ENCODE results near the gene METTL17.

DNA sequence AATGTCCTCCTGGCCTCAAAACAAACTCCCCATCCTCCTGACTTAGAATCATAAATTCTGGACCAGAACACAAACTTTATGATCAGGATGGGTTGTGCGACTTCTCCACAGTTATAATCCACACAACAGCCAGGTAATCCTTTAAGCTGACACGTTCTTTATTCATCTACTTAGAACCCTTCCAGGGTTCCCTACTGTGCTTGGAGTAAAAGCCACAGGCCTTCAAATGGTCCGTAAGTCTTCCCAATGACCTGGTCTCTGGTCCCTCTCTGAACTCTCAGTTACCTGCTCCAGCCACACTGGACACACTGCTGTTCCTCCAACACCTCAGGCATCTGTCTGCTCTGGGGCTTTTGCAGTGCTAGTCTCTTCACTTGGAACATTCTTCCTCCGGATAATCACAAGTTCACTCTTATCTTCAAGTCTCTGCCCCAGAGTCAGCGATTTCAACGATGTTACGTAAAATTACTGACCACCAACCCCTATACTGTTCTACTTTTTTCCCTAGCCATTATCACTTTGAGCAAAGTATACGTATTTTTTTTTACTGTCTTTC is 50.7 kb downstream of the METTL17 start:
- TF ChIP-seq, protein P1, sequence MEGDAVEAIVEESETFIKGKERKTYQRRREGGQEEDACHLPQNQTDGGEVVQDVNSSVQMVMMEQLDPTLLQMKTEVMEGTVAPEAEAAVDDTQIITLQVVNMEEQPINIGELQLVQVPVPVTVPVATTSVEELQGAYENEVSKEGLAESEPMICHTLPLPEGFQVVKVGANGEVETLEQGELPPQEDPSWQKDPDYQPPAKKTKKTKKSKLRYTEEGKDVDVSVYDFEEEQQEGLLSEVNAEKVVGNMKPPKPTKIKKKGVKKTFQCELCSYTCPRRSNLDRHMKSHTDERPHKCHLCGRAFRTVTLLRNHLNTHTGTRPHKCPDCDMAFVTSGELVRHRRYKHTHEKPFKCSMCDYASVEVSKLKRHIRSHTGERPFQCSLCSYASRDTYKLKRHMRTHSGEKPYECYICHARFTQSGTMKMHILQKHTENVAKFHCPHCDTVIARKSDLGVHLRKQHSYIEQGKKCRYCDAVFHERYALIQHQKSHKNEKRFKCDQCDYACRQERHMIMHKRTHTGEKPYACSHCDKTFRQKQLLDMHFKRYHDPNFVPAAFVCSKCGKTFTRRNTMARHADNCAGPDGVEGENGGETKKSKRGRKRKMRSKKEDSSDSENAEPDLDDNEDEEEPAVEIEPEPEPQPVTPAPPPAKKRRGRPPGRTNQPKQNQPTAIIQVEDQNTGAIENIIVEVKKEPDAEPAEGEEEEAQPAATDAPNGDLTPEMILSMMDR (conservative IDR thresholded peaks at IDR 0.05 in 1 of 2, IDR thresholded peaks at IDR 0.05 in 1 of 2; ENCODE audit: low read depth in 1 of 2, low read length in 2 of 2): no peak
- TF ChIP-seq EZH2 (IDR thresholded peaks at IDR 0.05; ENCODE audit: low read length, missing control alignments): no peak

Measured in fibroblast of lung (primary cell).